Neuron (in vitro differentiated cells): ENCODE measurements around the gene MDGA2.
"Not testable (repeated sequence)": the region's sequence is repeated elsewhere in the genome, so short reads cannot be mapped to it uniquely, and the experiment has no call there.

ENCODE experiments used
- H2AFZ ChIP-seq: one replicate; pipeline ENCODE4 v1.6.1; 2013; ENCODE audit warnings: low read depth, mild to moderate bottlenecking, inconsistent platforms, low read length, moderate library complexity
- H3K27me3 ChIP-seq: one replicate; pipeline ENCODE4 v1.6.1; 2013; ENCODE audit warnings: low read length; ENCODE audit not compliant: insufficient read depth
- H3K36me3 ChIP-seq: one replicate; pipeline ENCODE4 v1.6.1; 2013; ENCODE audit warnings: low read length; ENCODE audit not compliant: insufficient read depth
- H3K4me1 ChIP-seq: one replicate; pipeline ENCODE4 v1.6.1; 2013; ENCODE audit warnings: low read length; ENCODE audit not compliant: insufficient read depth
- H3K4me3 ChIP-seq: 2 replicates; pipeline ENCODE4 v1.5.1; 2013; ENCODE audit warnings: mild to moderate bottlenecking, low read length, moderate library complexity
- H3K9me3 ChIP-seq: one replicate; pipeline ENCODE4 v1.6.1; 2013; ENCODE audit warnings: low read length

The MDGA2 gene

DNA sequence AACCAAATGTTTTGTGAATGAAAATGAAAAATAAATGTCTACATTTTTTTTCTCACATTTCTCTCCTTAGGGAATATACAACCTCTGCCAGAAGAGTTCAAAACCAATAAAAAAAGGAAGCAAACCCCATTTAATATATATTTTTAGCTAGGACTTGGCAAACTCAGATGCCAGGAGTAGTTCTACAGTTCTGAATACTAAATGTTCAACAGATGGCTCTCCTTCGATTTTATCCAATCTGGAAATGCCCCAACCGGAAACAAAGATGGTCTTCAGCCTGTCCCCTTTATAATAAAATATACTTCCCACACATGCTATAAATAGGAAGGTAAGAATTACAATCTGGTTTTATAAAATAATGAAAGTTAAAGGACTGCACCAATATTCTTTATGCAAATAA is 330.4 kb downstream of the MDGA2 start:
- Histone ChIP-seq H2AFZ (no peak overlapping the region), H3K36me3 (no peaks in the 10 kb centered on the region), H3K4me3 (no peak overlapping the region), H3K9me3 (no peaks in the 10 kb centered on the region), H3K27me3 (no peaks in the 10 kb centered on the region), H3K4me1 (peaks cover 6% of the 10 kb centered on the region)

DNA sequence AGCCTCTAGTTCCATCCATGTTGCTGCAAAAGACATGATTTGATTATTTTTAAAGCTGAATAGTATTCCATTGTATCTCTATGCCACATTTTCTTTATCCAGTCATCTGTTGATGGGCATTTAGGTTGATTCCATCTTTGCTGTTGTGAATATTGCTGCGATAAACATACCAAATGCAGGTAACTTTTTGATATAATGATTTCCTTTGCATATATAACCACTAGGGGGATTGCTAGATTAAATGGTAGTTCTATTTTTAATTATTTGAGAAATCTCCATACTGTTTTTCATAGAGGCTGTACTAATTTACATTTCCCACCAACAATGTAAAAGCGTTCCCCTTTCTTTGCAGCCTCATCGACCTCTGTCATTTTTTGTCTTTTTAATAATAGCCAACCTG is 342.5 kb downstream of the MDGA2 start:
- no peaks in the 10 kb centered on the region for H3K4me1 ChIP-seq
- H3K9me3 ChIP-seq = no peaks in the 10 kb centered on the region
- H3K27me3 ChIP-seq = no peaks in the 10 kb centered on the region
- no peak overlapping the region for H2AFZ ChIP-seq
- H3K36me3 ChIP-seq = no peaks in the 10 kb centered on the region
- H3K4me3 ChIP-seq = no peak overlapping the region

DNA sequence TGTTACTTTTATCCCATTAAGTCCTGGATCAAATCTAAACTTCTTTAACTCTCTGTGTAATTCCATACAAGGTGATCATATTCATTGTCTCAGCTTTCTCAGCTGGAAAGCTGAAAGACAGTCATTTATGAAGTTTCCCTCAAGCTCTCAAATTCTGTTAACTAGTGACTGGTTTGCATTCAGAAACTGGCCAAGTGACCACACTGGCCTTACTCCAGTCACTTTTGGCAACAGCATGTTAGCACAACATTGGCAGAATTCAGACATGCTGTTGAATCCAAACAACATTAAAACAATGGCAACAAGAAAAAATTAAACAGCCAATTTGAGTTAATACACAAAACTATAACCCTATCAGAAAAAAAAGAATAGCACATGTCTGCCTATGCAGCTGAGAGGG is 343.3 kb downstream of the MDGA2 start:
- Histone ChIP-seq H3K9me3 (no peaks in the 10 kb centered on the region), H3K4me1 (no peaks in the 10 kb centered on the region), H2AFZ (no peak overlapping the region), H3K27me3 (no peaks in the 10 kb centered on the region), H3K4me3 (no peak overlapping the region), H3K36me3 (no peaks in the 10 kb centered on the region)

DNA sequence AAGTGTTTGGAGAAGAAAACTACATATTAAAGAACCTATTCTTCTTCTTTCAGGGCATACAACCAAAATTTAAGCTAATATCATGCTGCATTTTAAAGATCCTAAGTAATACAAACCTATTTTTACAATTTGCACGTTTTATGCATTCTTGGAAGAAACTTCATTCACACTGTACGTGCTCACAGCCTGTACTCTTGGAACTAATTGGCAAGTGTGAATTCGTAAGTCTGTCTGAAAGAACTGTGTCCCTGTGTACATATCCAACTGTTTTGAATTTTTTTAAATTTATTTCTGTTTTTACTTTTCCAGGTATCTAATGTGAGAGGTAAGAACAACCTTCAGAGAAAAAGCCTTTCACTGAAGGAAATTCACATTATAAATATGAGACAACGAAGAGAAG is 347.0 kb downstream of the MDGA2 start:
- Histone ChIP-seq H3K4me3 (no peak overlapping the region), H3K4me1 (no peaks in the 10 kb centered on the region), H2AFZ (no peak overlapping the region), H3K36me3 (no peaks in the 10 kb centered on the region), H3K27me3 (no peaks in the 10 kb centered on the region), H3K9me3 (no peaks in the 10 kb centered on the region)

DNA sequence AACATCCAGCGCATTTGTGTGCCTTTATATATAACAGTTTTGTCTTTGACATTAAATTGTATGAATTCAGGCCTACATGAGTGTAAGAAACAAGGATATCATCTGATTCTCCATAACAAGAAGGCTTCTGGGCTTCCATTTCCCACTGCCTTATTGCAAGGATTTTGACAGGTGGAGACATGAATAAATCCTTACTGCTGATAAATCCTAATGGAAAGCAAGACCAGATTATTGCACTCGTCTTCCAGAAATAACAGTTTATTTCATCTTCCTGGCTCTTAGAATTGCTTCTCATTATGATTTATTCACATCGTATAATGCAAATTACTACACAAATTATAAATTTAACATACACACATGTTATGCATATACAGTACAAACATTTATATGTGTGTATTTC is 348.1 kb downstream of the MDGA2 start:
- H3K4me1 ChIP-seq = no peaks in the 10 kb centered on the region
- no peaks in the 10 kb centered on the region for H3K27me3 ChIP-seq
- H3K36me3 ChIP-seq = no peaks in the 10 kb centered on the region
- H3K9me3 ChIP-seq = no peaks in the 10 kb centered on the region
- no peak overlapping the region for H3K4me3 ChIP-seq
- H2AFZ ChIP-seq = no peak overlapping the region

DNA sequence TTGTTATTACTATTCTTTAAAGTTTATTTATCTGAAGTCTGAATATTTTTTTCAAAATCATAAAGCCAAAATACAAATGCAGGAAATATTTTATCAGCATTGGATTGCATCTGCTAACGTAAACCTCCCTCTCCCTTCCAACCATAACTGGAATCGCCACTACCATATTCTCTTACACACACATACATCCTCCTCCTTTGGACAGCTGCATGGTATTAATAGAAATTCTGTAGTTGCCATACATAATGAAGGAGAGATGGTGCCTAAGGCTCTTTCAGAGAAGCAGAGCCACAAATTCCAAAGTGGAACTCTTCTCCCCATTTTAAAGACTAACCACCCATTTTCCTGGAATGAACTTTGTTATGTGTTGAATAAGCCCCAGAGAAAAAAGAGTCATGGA is 352.7 kb downstream of the MDGA2 start:
- H3K4me1 ChIP-seq = no peaks in the 10 kb centered on the region
- no peaks in the 10 kb centered on the region for H3K9me3 ChIP-seq
- no peak overlapping the region for H3K4me3 ChIP-seq
- no peaks in the 10 kb centered on the region for H3K36me3 ChIP-seq
- no peaks in the 10 kb centered on the region for H3K27me3 ChIP-seq
- H2AFZ ChIP-seq = no peak overlapping the region

DNA sequence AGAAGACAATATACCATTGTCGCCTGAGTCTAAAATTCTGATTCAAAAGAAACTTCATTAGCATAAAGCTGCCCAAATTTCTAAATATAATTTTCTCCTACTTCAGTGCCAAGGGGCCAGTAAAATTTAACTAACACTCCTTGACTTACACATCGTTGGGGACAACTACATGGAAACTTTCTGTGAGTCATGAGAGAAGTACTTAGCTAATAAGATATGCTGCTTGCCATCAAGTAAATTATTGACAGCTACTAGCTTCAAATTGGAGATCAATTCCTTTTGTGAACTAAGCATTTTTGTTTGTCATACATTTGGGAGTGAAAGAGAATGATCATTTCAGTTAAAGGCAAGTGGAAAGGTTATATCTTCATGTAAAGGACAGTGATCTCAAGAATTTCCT is 373.3 kb downstream of the MDGA2 start:
- no peak overlapping the region for H2AFZ ChIP-seq

DNA sequence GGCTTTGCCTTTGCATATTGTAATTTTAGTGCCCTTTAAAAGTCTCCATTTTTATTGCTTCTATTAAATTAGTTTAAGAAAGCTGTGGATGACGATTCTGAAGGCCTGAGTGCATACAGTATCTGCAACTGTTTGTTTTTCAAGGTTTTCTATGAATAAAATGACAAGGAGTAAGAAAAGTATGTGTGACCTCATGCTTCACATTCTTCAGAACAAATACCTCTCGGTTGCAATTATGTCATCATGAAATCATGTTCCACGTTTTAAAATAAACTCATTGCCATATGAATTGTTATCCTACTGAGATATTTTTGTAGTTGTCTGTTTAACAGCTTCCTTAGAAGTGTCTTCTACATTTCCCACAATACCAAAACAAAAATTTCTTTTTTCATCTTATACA is 374.6 kb downstream of the MDGA2 start:
- no peaks in the 10 kb centered on the region for H3K27me3 ChIP-seq

More for the DNA sequence above, 373.3 kb downstream of the MDGA2 start:
- Histone ChIP-seq H3K4me1 (no peaks in the 10 kb centered on the region), H3K27me3 (no peaks in the 10 kb centered on the region), H3K36me3 (no peaks in the 10 kb centered on the region), H3K9me3 (no peaks in the 10 kb centered on the region), H3K4me3 (no peak overlapping the region)

DNA sequence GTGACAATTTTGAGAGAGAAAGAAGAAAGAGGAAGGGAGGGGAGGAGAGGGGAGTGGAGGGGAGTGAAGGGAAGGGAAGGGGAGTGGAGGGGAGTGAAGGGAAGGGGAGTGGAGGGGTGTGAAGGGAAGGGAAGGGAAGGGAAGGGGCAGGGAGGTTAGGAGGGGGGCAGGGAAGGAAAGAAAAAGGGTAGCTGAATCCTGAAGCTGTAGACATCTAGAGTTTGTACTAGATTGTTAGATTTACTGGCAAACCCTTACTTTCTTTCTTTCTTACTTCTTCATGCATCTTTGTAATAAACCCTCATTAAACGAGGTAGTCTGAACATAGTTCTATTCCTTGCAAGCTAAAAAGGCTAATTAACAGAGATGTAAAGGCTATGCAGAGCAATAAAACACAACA is 378.0 kb downstream of the MDGA2 start:
- no peaks in the 10 kb centered on the region for H3K27me3 ChIP-seq
- H3K36me3 ChIP-seq = no peaks in the 10 kb centered on the region
- peaks cover 2% of the 10 kb centered on the region for H3K4me1 ChIP-seq
- H2AFZ ChIP-seq = no peak overlapping the region
- no peaks in the 10 kb centered on the region for H3K9me3 ChIP-seq
- H3K4me3 ChIP-seq = no peak overlapping the region

More for the DNA sequence above, 374.6 kb downstream of the MDGA2 start:
- Histone ChIP-seq H3K4me1 (no peaks in the 10 kb centered on the region), H3K36me3 (no peaks in the 10 kb centered on the region), H2AFZ (no peak overlapping the region), H3K9me3 (no peaks in the 10 kb centered on the region), H3K4me3 (no peak overlapping the region)

DNA sequence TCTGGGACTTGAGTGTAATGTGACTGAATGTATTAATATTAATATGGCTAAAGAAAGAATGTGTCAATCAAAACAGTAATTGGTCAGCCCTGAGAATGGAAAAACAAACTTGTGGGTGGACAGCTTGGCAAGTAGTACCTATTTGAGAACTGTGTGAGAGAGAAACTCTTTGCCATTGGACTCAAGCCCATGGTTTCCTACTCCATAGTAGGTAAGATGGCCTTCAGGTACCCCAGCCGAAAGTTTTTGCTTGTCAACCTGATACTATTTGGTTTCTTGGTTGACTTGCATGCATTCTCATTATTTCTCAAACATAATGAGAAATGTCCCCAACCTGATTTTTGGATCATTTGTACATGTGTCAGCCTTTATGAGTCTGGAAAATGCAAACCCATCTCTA is 391.1 kb downstream of the MDGA2 start:
- Histone ChIP-seq H3K4me1 (no peaks in the 10 kb centered on the region), H3K27me3 (no peaks in the 10 kb centered on the region), H3K9me3 (no peaks in the 10 kb centered on the region), H3K4me3 (no peak overlapping the region), H2AFZ (no peak overlapping the region), H3K36me3 (no peaks in the 10 kb centered on the region)

DNA sequence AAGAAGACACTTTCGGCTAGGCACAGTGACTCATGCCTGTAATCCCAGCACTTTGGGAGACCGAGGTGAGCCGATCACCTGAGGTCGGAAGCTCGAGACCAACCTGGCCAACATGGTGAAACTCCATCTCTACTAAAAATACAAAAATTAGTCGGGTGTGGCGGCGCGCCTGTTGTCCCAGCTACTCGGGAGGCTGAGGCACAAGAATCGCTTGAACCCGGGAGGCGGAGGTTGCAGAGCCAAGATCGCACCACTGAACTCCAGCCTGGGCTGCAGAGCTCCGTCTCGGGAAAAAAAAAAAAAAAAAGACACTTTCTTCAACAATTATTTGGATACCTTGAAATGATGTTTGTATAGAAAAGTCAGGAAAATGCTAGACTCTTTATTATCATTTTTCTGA is 393.6 kb downstream of the MDGA2 start:
- H3K9me3 ChIP-seq, H3K4me1 ChIP-seq, H2AFZ ChIP-seq, H3K4me3 ChIP-seq, H3K27me3 ChIP-seq, H3K36me3 ChIP-seq: not testable (repeated sequence)

DNA sequence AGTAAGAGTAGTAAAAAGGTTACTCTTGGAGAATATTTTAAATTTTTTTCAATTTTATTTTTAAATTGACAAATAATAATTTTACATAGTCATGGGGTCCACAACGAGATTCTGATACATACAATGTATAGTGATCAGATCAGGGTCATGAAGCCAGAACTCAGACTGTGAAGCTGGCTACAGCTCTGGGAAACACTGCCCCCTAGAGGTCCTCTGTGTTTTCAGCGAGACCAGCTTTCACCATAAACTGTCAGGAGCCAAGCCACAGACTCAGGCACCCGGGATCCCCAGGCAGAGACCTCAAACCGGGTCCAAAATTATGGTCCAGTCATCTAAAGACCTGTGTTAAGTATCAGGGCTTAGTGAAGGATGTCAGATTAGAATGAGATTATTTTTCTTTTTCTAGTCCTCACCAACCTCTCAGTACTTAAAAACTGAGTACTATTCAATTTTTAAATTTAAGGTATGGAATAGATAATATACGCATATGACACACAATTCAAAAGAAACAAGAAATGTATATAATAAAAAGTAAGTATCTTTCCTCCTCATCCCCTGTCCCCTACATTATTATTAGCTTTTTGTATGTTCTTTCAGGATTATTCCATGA is 397.1 kb downstream of the MDGA2 start:
- H3K36me3 ChIP-seq = no peaks in the 10 kb centered on the region
- no peaks in the 10 kb centered on the region for H3K27me3 ChIP-seq
- no peaks in the 10 kb centered on the region for H3K9me3 ChIP-seq
- peaks cover 3% of the 10 kb centered on the region for H3K4me1 ChIP-seq
- no peak overlapping the region for H2AFZ ChIP-seq
- no peak overlapping the region for H3K4me3 ChIP-seq

DNA sequence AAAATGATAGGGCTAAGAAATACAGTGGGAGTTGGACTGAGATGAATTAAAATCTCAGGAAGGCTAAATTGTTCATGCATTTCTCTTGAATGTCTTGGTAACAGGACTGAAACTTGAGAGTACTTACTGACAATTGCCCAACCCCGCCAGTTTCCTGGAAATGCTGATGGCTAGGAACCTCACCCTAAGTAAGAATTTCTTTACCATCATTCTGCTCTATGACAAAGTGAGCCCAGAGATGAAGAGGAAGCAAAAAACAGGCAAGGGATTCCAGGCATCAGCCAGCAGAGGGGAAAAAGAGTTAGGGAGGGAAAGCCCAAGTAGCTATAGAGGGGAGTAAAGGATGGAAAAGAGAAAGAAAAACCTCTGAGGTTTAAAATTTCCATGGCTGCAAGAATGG is 397.7 kb downstream of the MDGA2 start:
- H2AFZ ChIP-seq = no peak overlapping the region
- H3K9me3 ChIP-seq = no peaks in the 10 kb centered on the region
- H3K27me3 ChIP-seq = no peaks in the 10 kb centered on the region
- peaks cover 3% of the 10 kb centered on the region for H3K4me1 ChIP-seq
- no peak overlapping the region for H3K4me3 ChIP-seq
- no peaks in the 10 kb centered on the region for H3K36me3 ChIP-seq

DNA sequence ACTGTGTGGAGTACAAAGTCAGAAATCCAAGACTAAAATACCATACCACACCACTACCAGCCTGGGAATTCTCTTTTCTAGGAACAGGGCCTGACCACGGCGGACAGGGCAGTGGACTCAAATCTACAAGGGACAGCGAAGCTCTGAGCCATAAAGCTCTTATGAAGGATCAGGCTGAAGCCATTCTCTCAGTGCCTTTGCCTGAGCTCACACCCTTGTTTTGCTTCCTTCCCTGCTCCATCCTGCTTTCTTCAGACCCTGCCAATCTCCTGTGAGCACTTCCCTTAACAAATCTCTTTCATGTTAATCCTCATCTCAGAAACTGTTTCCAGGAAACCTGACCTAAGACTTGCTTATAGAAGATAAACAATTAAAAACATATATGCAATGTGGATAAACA is 398.5 kb downstream of the MDGA2 start:
- Histone ChIP-seq H2AFZ (no peak overlapping the region), H3K27me3 (no peaks in the 10 kb centered on the region)

More for the DNA sequence above, 398.5 kb downstream of the MDGA2 start:
- H3K4me3 ChIP-seq = no peak overlapping the region
- no peaks in the 10 kb centered on the region for H3K36me3 ChIP-seq
- H3K4me1 ChIP-seq = peaks cover 3% of the 10 kb centered on the region
- no peaks in the 10 kb centered on the region for H3K9me3 ChIP-seq
